ENCODE results near the gene KRT3. TPM values are rescaled to one million over a fixed set of nuclear protein-coding genes. Genes with fewer than 3 reads are reported as not detected.

The KRT3 gene
- total RNA-seq, 1 experiment from 2014 or later, result not detected

DNA sequence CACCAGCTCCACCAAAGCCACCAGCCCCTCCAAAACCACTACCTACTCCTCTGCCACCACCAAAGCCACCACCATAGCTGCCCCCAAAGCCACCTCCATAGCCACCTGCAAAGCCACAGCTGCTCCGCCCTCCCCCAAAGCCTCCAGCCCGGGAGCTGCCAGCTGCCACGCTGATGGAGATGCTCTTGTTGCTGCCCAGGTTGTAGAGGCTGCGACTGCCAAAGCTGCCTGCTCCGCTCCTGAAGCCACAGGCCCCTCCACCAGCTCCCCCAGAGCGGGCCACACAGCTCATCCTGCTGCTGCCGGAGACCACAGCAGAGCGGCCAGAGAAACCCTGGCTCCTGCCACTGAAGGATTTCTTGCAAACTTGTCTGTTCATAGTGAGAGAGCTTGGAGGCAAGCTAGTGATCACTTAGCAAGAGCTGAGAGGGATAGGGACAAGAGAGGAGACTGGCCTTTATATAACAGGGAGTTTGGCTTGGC, 19.0 kb downstream of the KRT3 start, which contains the start of gene KRT76:
KRT76 (minus strand) TSS at position 433 of the 483 bp plus-strand sequence; CDS start at position 379, 54 bp downstream.
- TF ChIP-seq REST (IDR thresholded peaks at IDR 0.05; ENCODE audit: low read depth), result no peak
- no peak for ATAC-seq
- Histone ChIP-seq H3K27me3 (ENCODE audit: insufficient read depth, low read length) (peaks cover 43% of the 10 kb centered on the region; the same call in 1 of the 2 replicates), H3K36me3 (ENCODE audit: control insufficient read depth in 1 of 2, insufficient read depth in 2 of 2, low read length in 2 of 2) (no peaks in the 10 kb centered on the region), H4K20me1 (ENCODE audit: insufficient read depth) (no peaks in the 10 kb centered on the region), H3K9me3 (ENCODE audit: control insufficient read depth in 1 of 2, insufficient read depth in 1 of 2, low read depth in 1 of 2, low read length in 2 of 2) (no peaks in the 10 kb centered on the region), H3K79me2 (ENCODE audit: insufficient read depth, low read length) (no peaks in the 10 kb centered on the region), H3K4me3 (replicated peaks in 1 of 2; ENCODE audit: low read depth in 1 of 2, low read length in 2 of 2) (no peak within 1 kb of the TSS), H3K9me2 (ENCODE audit: insufficient read depth) (no peaks in the 10 kb centered on the region), H3K9ac (ENCODE audit: low read length) (no peak within 1 kb of the TSS), H2AFZ (ENCODE audit: low read depth, low read length, poor library complexity, severe bottlenecking) (no peak within 1 kb of the TSS), H3K4me2 (ENCODE audit: low read length) (no peak within 1 kb of the TSS), H3K27ac (ENCODE audit: low read depth, low read length) (no peak within 1 kb of the TSS), H3K4me1 (ENCODE audit: control insufficient read depth in 1 of 2, insufficient read depth in 2 of 2, low read length in 2 of 2) (no peaks in the 10 kb centered on the region)
- ChIA-PET RAD21 (ENCODE audit: low non-redundant PET in 1 of 2, low total read pairs in 2 of 2, uncharacterized antibody in 2 of 2, unreplicated experiment in 2 of 2) (no interaction called here), POLR2A (interaction anchor here (0.7 kb wide), 1 partner anchor 12 kb away, joined by 3 read pairs; no protein-coding TSS in a partner anchor), CTCF (no interaction called here)
- no TSS peak for BruUV-seq (replicated peaks)
- no peak for DNase-seq (ENCODE audit: low read depth, low spot score)
- intact Hi-C loops (cut with micrococcal nuclease), result no loop called here

GRCh38 chr12:52776435-52776834, 19.5 kb downstream of the KRT3 start:
- intact Hi-C loops (cut with micrococcal nuclease), result no loop called here
- no peak overlapping the region for H2AFZ ChIP-seq (ENCODE audit: low read depth, low read length, poor library complexity, severe bottlenecking)
- no peaks in the 10 kb centered on the region for H3K79me2 ChIP-seq (ENCODE audit: insufficient read depth, low read length)
- no peaks in the 10 kb centered on the region for H3K36me3 ChIP-seq (ENCODE audit: control insufficient read depth in 1 of 2, insufficient read depth in 2 of 2, low read length in 2 of 2)
- no peak overlapping the region for H3K9ac ChIP-seq (ENCODE audit: low read length)
- H3K4me2 ChIP-seq (ENCODE audit: low read length), result no peak overlapping the region
- ChIA-PET CTCF (no interaction called here), POLR2A (no interaction called here), RAD21 (ENCODE audit: low non-redundant PET in 1 of 2, low total read pairs in 2 of 2, uncharacterized antibody in 2 of 2, unreplicated experiment in 2 of 2) (no interaction called here)
- no peaks in the 10 kb centered on the region for H3K9me3 ChIP-seq (ENCODE audit: control insufficient read depth in 1 of 2, insufficient read depth in 1 of 2, low read depth in 1 of 2, low read length in 2 of 2)
- H4K20me1 ChIP-seq (ENCODE audit: insufficient read depth), result no peaks in the 10 kb centered on the region
- ATAC-seq, result no peak
- no peak overlapping the region for H3K4me3 ChIP-seq (replicated peaks in 1 of 2; ENCODE audit: low read depth in 1 of 2, low read length in 2 of 2)
- no peak for DNase-seq (ENCODE audit: low read depth, low spot score)
- no peak overlapping the region for H3K27ac ChIP-seq (ENCODE audit: low read depth, low read length)
- BruUV-seq (replicated peaks), result no TSS peak
- no peaks in the 10 kb centered on the region for H3K4me1 ChIP-seq (ENCODE audit: control insufficient read depth in 1 of 2, insufficient read depth in 2 of 2, low read length in 2 of 2)
- H3K9me2 ChIP-seq (ENCODE audit: insufficient read depth), result no peaks in the 10 kb centered on the region
- peaks cover 41% of the 10 kb centered on the region; the same call in 1 of the 2 replicates for H3K27me3 ChIP-seq (ENCODE audit: insufficient read depth, low read length)
- no peak for TF ChIP-seq TCF7L2 (IDR thresholded peaks at IDR 0.05; ENCODE audit: borderline replicate concordance, extremely low read depth, insufficient read depth, insufficient read length)
- TF ChIP-seq POLR2A (IDR thresholded peaks at IDR 0.05; ENCODE audit: borderline replicate concordance, extremely low read depth, insufficient read depth, insufficient read length), result no peak
- TF ChIP-seq SP1 (IDR thresholded peaks at IDR 0.05; ENCODE audit: low read depth), result no peak
- TF ChIP-seq SIN3A (IDR thresholded peaks at IDR 0.05; ENCODE audit: low read depth), result no peak
- no peak for TF ChIP-seq REST (IDR thresholded peaks at IDR 0.05; ENCODE audit: low read depth)
- TF ChIP-seq MAX (IDR thresholded peaks at IDR 0.05), result no peak
- no peak for TF ChIP-seq CBX3 (IDR thresholded peaks at IDR 0.05; ENCODE audit: low read depth)
- TF ChIP-seq EZH2phosphoT487 (IDR thresholded peaks at IDR 0.05; ENCODE audit: borderline replicate concordance), result no peak
- TF ChIP-seq ZBTB33 (IDR thresholded peaks at IDR 0.05; ENCODE audit: extremely low read depth, insufficient replicate concordance, low read length), result no peak
- no peak for TF ChIP-seq CEBPB (IDR thresholded peaks at IDR 0.05; ENCODE audit: low read depth)

All from HCT116 (cell line).